Common myeloid progenitor, CD34-positive (primary cell): Measurements from ENCODE around the gene NRTN. TPM values are rescaled to one million over a fixed set of nuclear protein-coding genes. Genes with fewer than 3 reads are reported as not detected.
A peak's percentile ranks its signal among the peaks of the same experiment; 100 is the strongest.

ENCODE experiments used
- CTCF ChIA-PET: fragments of 350-600 bp; sonication (Branson Sonifier 250); formaldehyde crosslinking; loops from one replicate; lab custom pipeline; 2021; ENCODE audit warnings: antibody characterized with exemption; lab: Charles Lee
- POLR2A ChIA-PET: fragments of 350-600 bp; sonication (Branson Sonifier 250); formaldehyde crosslinking; loops from one replicate; lab custom pipeline; 2021; ENCODE audit warnings: antibody characterized with exemption; lab: Charles Lee
- DNase-seq, 3 donors: peaks; one replicate each; pipeline versions ENCODE4 v3.0.0 to v3.0.0-alpha.2; 2013
- H3K27ac ChIP-seq, 2 experiments: 1 replicate in 1 of 2; 2 replicates in 1 of 2; pipeline ENCODE4 v1.7.0; 2013; ENCODE audit warnings: inconsistent platforms in 2 of 2, low read length in 2 of 2, mild to moderate bottlenecking in 2 of 2, low read depth in 1 of 2, moderate library complexity in 1 of 2; ENCODE audit not compliant: severe bottlenecking in 2 of 2, insufficient read depth in 1 of 2, poor library complexity in 1 of 2
- H3K27me3 ChIP-seq, 5 experiments: replicated peaks in 2 of 5; 1 replicate in 3 of 5; 2 replicates in 2 of 5; pipeline versions ENCODE4 v1.6.1 to v1.7.0; 2013; ENCODE audit warnings: low read length in 4 of 5, mild to moderate bottlenecking in 2 of 5, moderate library complexity in 2 of 5, inconsistent platforms in 1 of 5; ENCODE audit not compliant: insufficient read depth in 5 of 5, control insufficient read depth in 4 of 5
- H3K36me3 ChIP-seq, 4 experiments: 1 replicate in 2 of 4; 2 replicates in 2 of 4; pipeline versions ENCODE4 v1.6.1 to v1.7.0; 2013; ENCODE audit warnings: low read length in 3 of 4, control low read depth in 1 of 4, mild to moderate bottlenecking in 1 of 4; ENCODE audit not compliant: control insufficient read depth in 4 of 4, insufficient read depth in 4 of 4
- H3K4me1 ChIP-seq, 4 experiments: 1 replicate in 3 of 4; 2 replicates in 1 of 4; pipeline versions ENCODE4 v1.6.1 to v1.7.1; 2013; ENCODE audit warnings: low read length in 3 of 4, mild to moderate bottlenecking in 3 of 4, control low read depth in 1 of 4, inconsistent platforms in 1 of 4, moderate library complexity in 1 of 4; ENCODE audit not compliant: control insufficient read depth in 4 of 4, insufficient read depth in 4 of 4; ENCODE audit errors: control extremely low read depth in 1 of 4
- H3K4me3 ChIP-seq, 7 experiments: 1 replicate in 4 of 7; 2 replicates in 3 of 7; pipeline versions ENCODE4 v1.5.1 to v1.7.0; 2013; ENCODE audit warnings: mild to moderate bottlenecking in 7 of 7, low read length in 6 of 7, moderate library complexity in 6 of 7, inconsistent platforms in 2 of 7, low read depth in 2 of 7, control low read depth in 1 of 7; ENCODE audit not compliant: insufficient read depth in 4 of 7, control insufficient read depth in 1 of 7; ENCODE audit errors: extremely low read depth in 1 of 7
- H3K9me3 ChIP-seq, 5 experiments: 1 replicate in 4 of 5; 2 replicates in 1 of 5; pipeline versions ENCODE4 v1.6.1 to v1.7.1; 2013; ENCODE audit warnings: low read length in 4 of 5, mild to moderate bottlenecking in 2 of 5, inconsistent platforms in 1 of 5, low read depth in 1 of 5, moderate library complexity in 1 of 5; ENCODE audit not compliant: control insufficient read depth in 4 of 5, insufficient read depth in 2 of 5; ENCODE audit errors: control extremely low read depth in 1 of 5
- WGBS: methylation state at CpG from one replicate; pipeline ENCODE4 v1.1.5; 2013; ENCODE audit not compliant: insufficient coverage; 5-methylcytosine and 5-hydroxymethylcytosine counted together
- polyA plus RNA-seq: library from polyadenylated mRNA; unstranded; fragments of 120-200 nt; gene quantifications from one replicate; pipeline ENCODE4 v1.2.1, GENCODE V29; 2013

Gene NRTN, protein sequence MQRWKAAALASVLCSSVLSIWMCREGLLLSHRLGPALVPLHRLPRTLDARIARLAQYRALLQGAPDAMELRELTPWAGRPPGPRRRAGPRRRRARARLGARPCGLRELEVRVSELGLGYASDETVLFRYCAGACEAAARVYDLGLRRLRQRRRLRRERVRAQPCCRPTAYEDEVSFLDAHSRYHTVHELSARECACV
- 0.28 TPM for polyA plus RNA-seq

DNA sequence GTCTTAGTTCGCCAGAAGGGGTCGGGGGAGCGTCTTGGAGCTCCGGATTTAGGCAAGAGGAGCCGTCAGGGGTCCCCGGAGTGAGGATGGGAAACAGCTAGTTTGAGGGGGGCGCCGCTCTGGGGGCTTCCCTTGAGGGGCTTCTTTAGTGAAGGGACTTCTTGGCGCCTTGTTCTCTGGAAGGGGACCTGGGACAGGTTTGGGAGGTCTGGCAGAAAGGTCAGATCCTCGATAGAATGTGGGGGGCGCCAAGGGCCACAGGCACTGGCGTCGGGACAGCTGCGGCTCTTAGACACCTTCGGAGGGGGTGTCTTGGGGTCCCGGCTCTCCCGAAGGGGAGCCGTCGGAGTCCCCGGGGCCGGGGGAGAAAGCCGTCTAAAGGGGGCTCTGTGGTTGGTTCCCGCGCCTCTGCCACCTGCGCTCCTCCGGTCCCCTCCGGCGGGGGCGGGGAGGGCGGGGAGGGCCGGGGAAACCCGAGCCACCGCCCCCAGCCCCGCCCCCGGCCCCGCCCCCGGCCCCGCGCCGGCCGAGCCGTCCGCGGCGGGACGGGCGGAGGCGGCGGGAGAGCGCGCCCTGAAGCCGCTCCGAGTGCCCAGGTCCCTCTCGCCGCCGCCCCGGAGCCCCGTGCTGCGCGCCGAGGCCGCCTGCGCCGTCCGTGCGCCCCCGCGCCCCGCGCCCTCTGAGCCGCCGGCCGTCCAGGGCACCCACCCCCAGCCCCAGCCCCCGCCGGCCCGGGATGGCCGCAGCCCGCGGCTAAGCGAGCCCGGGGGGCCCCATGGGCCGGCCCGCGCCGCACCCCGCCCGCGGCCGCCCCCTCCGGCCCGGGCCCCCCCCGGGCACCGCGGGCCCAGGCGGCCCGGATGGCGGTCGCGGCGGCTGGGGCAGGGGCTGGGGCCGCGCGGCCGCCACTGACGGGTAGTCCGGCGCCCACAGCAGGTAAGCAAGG lies at the start of gene NRTN:
Gene NRTN, plus strand, starts transcription at position 552 of the 946 bp plus-strand sequence. CDS start 19,099 bp downstream, outside the sequence.
- peak in 2 of 3 donors; percentile 34 to 40 for DNase-seq
- Histone ChIP-seq H3K27ac (no peak within 1 kb of the TSS), H3K4me3 (peak within 1 kb of the TSS in 4 of 7 experiments; percentile 31 to 69 (median 56)), H3K27me3 (peaks cover 0 to 21% (median 10%) of the 10 kb centered on the region in 5 experiments), H3K9me3 (no peaks in the 10 kb centered on the region), H3K36me3 (no peaks in the 10 kb centered on the region), H3K4me1 (peaks cover 0 to 48% (median 24%) of the 10 kb centered on the region in 4 experiments)
- CTCF ChIA-PET = interaction anchor here (0.8 to 3.4 kb wide), 33 partner anchors 11 to 243 kb away, joined by 3 to 35 read pairs (median 5); partner anchors contain the start of genes DUS3L, FUT5, FUT6 and NDUFA11
- POLR2A ChIA-PET = interaction anchor here (1.1 to 1.6 kb wide), 3 partner anchors 24 to 99 kb away, joined by 3 to 13 read pairs (median 3); partner anchors contain the start of gene NDUFA11
- 2% methylated on average over 50 of the region's 107 CpGs for WGBS

DNA sequence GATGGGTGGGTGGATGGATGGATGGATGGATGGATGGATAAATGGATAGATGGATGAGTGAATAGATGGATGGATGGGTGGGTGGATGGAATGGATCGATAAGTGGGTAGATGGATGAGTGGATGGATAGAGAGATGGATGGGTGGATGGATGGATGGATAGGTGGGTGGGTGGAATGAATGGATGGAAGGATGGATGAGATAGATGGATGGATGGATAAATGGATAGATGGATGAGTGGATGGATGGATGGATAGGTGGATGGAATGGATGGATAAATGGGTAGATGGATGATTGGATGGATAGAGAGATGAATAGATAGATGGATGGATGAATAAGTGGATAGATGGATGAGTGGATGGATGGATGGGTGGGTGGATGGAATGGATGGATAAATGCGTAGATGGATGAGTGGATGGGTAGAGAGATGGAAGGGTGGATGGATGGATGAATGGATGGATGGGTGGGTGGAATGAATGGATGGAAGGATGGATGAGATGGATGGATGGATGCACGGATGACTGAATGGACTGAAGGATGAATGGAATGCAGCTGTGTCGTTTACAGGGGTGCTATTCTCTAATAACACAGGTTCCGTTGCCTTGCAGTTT lies 42.2 kb upstream of the NRTN start:
- CTCF ChIA-PET = no interaction called here
- POLR2A ChIA-PET = no interaction called here
- Histone ChIP-seq H3K36me3 (no peaks in the 10 kb centered on the region), H3K9me3 (no peaks in the 10 kb centered on the region), H3K27me3 (no peaks in the 10 kb centered on the region), H3K4me1 (peaks cover 0 to 2% (median 0%) of the 10 kb centered on the region in 4 experiments), H3K4me3 (no peak overlapping the region), H3K27ac (no peak overlapping the region)
- 99% methylated on average over 5 of the region's 5 CpGs for WGBS
- no peak for DNase-seq

DNA sequence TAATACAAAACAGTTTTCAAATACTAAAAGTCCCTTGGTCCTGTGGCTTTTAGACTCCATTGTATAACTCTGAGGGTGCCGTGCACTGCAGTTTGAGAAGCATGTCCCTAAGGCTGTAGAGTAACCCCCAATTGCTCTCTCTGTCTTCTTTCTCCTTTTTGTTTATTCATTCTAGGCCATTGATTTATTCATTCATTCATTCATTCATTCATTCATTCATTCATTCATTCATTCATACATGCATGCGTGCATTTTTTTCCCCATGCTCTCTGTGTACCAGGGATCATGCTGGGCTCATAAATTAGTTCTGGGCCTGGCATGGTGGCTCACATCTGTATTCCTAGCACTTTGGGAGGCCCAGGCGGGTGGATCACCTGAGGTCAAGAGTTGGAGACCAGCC lies 39.6 kb upstream of the NRTN start:
- Histone ChIP-seq H3K4me1 (peaks cover 0 to 2% (median 0%) of the 10 kb centered on the region in 4 experiments), H3K36me3 (no peaks in the 10 kb centered on the region), H3K9me3 (no peaks in the 10 kb centered on the region), H3K27ac (no peak overlapping the region), H3K4me3 (no peak overlapping the region), H3K27me3 (no peaks in the 10 kb centered on the region)
- 98% methylated on average over 3 of the region's 3 CpGs for WGBS
- POLR2A ChIA-PET = no interaction called here
- DNase-seq = no peak
- CTCF ChIA-PET = no interaction called here

DNA sequence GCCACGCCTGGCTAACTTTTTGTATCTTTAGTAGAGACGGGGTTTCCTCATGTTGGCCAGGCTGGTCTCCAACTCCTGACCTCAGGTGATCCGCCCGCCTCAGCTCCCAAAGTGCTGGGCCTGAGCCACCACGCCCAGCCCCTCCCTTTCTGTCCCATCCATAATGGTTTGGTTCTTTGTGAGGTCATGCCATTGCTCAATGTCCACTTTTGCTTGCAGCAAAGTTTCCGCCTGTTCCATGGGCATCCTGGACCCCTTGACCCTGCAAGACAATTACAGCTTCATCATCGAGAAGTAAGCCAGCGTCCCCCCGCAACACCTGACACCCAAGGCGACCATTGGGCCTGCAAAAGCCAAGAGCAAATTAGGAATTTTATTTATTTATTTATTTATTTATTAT lies 36.9 kb upstream of the NRTN start:
- peaks cover 0 to 2% (median 0%) of the 10 kb centered on the region in 4 experiments for H3K4me1 ChIP-seq
- no peaks in the 10 kb centered on the region for H3K9me3 ChIP-seq
- POLR2A ChIA-PET = no interaction called here
- no peaks in the 10 kb centered on the region for H3K36me3 ChIP-seq
- WGBS = 95% methylated on average over 6 of the region's 10 CpGs
- DNase-seq = no peak
- CTCF ChIA-PET = interaction anchor here (0.6 kb wide), 1 partner anchor 342 kb away, joined by 3 read pairs; no protein-coding TSS in a partner anchor
- H3K27ac ChIP-seq = no peak overlapping the region
- H3K27me3 ChIP-seq = no peaks in the 10 kb centered on the region
- no peak overlapping the region for H3K4me3 ChIP-seq

DNA sequence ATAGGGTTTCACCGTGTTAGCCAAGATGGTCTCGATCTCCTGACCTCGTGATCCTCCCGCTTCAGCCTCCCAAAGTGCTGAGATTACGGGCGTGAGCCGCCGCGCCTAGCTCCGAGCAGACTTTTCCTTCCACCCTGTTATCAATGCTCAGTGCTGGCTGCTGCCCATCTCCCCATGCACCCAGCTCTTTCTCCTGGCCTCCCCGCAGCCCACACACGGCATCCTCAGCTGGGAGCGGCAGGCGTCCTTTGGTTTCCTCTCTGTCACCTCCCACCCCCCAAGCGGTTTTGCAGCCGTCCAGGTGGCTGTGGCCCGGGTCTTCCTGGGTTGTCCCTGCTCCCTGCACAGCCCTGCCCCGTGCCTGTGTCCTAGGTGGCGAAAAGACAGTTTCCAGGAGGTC lies 32.5 kb upstream of the NRTN start:
- ChIA-PET POLR2A (no interaction called here), CTCF (interaction anchor here (0.9 to 1.2 kb wide), 2 partner anchors 21 to 31 kb away, joined by 4 to 5 read pairs; no protein-coding TSS in a partner anchor)
- H3K4me1 ChIP-seq = no peaks in the 10 kb centered on the region

GRCh38 chr19:5773276-5773675 lies 31.6 kb upstream of the NRTN start:
- POLR2A ChIA-PET = no interaction called here
- no peak for DNase-seq
- Histone ChIP-seq H3K36me3 (no peaks in the 10 kb centered on the region), H3K4me1 (no peaks in the 10 kb centered on the region), H3K9me3 (no peaks in the 10 kb centered on the region), H3K27ac (no peak overlapping the region), H3K27me3 (no peaks in the 10 kb centered on the region), H3K4me3 (no peak overlapping the region)
- CTCF ChIA-PET = interaction anchor here (0.9 to 1.6 kb wide), 5 partner anchors 17 to 250 kb away, joined by 3 to 6 read pairs (median 4); no protein-coding TSS in a partner anchor
- WGBS = 95% methylated on average over 5 of the region's 5 CpGs

More for the DNA sequence above, 32.5 kb upstream of the NRTN start:
- Histone ChIP-seq H3K27me3 (no peaks in the 10 kb centered on the region), H3K27ac (no peak overlapping the region), H3K4me3 (no peak overlapping the region), H3K36me3 (no peaks in the 10 kb centered on the region), H3K9me3 (no peaks in the 10 kb centered on the region)
- no peak for DNase-seq
- 91% methylated on average over 17 of the region's 19 CpGs for WGBS
